Rectal smooth muscle tissue (tissue), 1 donor: Measurements from ENCODE around the gene DGKI.

ENCODE experiments used
- H3K27ac ChIP-seq: one replicate; pipeline ENCODE4 v1.7.0; 2013; ENCODE audit warnings: low read depth, low read length, inconsistent platforms
- H3K27me3 ChIP-seq: one replicate; pipeline ENCODE4 v1.7.0; 2013; ENCODE audit warnings: low read length; ENCODE audit not compliant: control insufficient read depth, insufficient read depth
- H3K36me3 ChIP-seq: one replicate; pipeline ENCODE4 v1.7.0; 2013; ENCODE audit warnings: low read length; ENCODE audit not compliant: control insufficient read depth, insufficient read depth
- H3K4me1 ChIP-seq: one replicate; pipeline ENCODE4 v1.7.0; 2013; ENCODE audit warnings: low read length; ENCODE audit not compliant: control insufficient read depth, insufficient read depth
- H3K4me3 ChIP-seq: one replicate; pipeline ENCODE4 v1.7.0; 2013; ENCODE audit warnings: low read length
- H3K9ac ChIP-seq: one replicate; pipeline ENCODE4 v1.7.0; 2013; ENCODE audit warnings: low read length

DGKI gene

DNA sequence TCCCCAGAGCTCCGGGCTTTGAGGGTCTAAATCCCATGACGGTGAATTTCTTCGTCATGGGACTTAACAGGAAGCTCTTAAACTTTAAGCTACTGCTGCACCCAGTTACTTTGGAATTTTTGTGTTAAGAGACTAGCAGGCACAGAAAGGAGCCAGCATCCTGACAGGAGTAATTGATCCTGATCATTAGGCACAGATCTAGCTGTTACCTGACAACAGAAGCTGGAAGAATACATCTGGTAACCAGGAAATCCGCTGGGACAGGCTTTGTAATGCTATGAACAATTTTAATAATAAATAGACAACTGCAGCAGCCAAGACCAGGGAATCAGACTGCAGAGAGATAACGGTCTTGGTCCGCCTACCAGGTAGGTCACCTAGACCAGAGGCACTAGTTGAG lies 210.9 kb downstream of the DGKI start:
- Histone ChIP-seq H3K4me3 (no peak overlapping the region), H3K36me3 (no peaks in the 10 kb centered on the region)

GRCh38 chr7:137635132-137635531 lies 211.6 kb downstream of the DGKI start:
- Histone ChIP-seq H3K27ac (no peak overlapping the region), H3K9ac (no peak overlapping the region), H3K27me3 (no peaks in the 10 kb centered on the region), H3K4me1 (no peaks in the 10 kb centered on the region), H3K36me3 (no peaks in the 10 kb centered on the region), H3K4me3 (no peak overlapping the region)

More for the DNA sequence above, 210.9 kb downstream of the DGKI start:
- Histone ChIP-seq H3K27ac (no peak overlapping the region), H3K27me3 (no peaks in the 10 kb centered on the region), H3K4me1 (no peaks in the 10 kb centered on the region), H3K9ac (no peak overlapping the region)

GRCh38 chr7:137634356-137634755 lies 212.4 kb downstream of the DGKI start:
- Histone ChIP-seq H3K9ac (no peak overlapping the region), H3K27me3 (no peaks in the 10 kb centered on the region), H3K4me1 (no peaks in the 10 kb centered on the region), H3K27ac (no peak overlapping the region), H3K4me3 (no peak overlapping the region), H3K36me3 (no peaks in the 10 kb centered on the region)

GRCh38 chr7:137633133-137633532 lies 213.6 kb downstream of the DGKI start:
- Histone ChIP-seq H3K36me3 (no peaks in the 10 kb centered on the region), H3K27ac (no peak overlapping the region), H3K9ac (no peak overlapping the region), H3K4me3 (no peak overlapping the region), H3K4me1 (no peaks in the 10 kb centered on the region), H3K27me3 (no peaks in the 10 kb centered on the region)

DNA sequence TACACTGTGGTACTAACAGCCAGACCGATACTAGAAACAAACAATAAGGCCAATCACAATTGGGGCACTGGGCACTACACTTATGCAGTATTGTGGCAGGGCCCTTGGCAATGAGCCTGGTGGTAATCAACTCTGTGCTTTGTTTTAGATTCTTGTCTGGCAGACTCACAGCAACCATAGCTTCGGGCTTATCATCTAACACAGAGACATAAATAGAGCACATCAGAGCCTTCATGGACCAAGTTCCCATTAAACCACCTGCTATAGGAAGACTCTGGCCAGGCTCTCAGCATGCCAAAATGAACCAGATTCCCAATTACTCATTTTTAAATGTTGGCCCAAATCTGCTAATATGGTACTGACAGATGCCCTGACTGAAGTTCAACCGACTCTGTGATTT lies 218.6 kb downstream of the DGKI start:
- Histone ChIP-seq H3K4me1 (no peaks in the 10 kb centered on the region), H3K4me3 (no peak overlapping the region), H3K27ac (no peak overlapping the region), H3K27me3 (no peaks in the 10 kb centered on the region), H3K36me3 (no peaks in the 10 kb centered on the region), H3K9ac (no peak overlapping the region)

- no peak overlapping the region for H3K4me3 ChIP-seq
- H3K27me3 ChIP-seq: no peaks in the 10 kb centered on the region
- H3K27ac ChIP-seq: no peak overlapping the region
- H3K36me3 ChIP-seq: no peaks in the 10 kb centered on the region
- no peaks in the 10 kb centered on the region for H3K4me1 ChIP-seq
- no peak overlapping the region for H3K9ac ChIP-seq
These were observed 220.2 kb downstream of the DGKI start for GRCh38 chr7:137626469-137627067.

DNA sequence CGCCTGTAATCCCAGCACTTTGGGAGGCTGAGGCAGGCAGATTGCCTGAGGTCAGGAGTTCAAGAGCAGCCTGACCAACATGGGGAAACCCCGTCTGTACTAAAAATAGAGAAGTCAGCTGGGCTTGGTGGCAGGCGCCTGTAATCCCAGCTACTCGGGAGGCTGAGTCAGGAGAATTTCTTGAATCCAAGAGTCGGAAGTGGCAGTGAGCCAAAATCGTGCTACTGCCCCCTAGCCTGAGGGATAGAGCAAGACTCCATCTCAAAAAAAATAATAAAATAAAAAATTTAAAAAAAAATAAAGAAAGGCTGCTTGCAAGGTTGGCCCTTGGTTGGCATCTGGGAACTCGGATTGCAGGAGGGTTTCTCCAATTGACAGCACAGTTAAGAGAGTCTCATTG lies 221.6 kb downstream of the DGKI start:
- H3K36me3 ChIP-seq: no peaks in the 10 kb centered on the region
- no peak overlapping the region for H3K27ac ChIP-seq
- no peak overlapping the region for H3K9ac ChIP-seq
- H3K4me1 ChIP-seq: no peaks in the 10 kb centered on the region
- H3K4me3 ChIP-seq: no peak overlapping the region
- H3K27me3 ChIP-seq: no peaks in the 10 kb centered on the region

DNA sequence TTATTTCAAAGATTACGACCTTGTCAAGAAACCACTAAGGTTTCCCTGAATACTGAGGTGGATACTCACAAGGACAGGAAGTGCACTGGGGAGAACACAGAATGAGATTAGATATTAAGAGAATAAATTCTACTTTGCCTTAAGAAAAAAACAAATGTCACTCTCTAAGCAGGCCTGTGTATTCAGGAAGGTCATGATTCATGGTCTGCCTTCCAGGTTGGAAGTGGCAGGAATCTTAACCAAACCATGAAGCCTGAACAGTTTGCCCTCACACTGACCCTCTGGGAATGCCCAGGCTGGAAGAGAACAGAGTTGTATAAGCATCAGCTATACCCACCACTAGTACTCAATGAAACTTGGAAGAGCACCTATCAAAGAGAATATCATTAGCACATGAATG lies 227.6 kb downstream of the DGKI start:
- no peaks in the 10 kb centered on the region for H3K36me3 ChIP-seq
- no peaks in the 10 kb centered on the region for H3K4me1 ChIP-seq
- H3K27ac ChIP-seq: no peak overlapping the region
- H3K4me3 ChIP-seq: no peak overlapping the region
- H3K27me3 ChIP-seq: no peaks in the 10 kb centered on the region
- H3K9ac ChIP-seq: no peak overlapping the region

DNA sequence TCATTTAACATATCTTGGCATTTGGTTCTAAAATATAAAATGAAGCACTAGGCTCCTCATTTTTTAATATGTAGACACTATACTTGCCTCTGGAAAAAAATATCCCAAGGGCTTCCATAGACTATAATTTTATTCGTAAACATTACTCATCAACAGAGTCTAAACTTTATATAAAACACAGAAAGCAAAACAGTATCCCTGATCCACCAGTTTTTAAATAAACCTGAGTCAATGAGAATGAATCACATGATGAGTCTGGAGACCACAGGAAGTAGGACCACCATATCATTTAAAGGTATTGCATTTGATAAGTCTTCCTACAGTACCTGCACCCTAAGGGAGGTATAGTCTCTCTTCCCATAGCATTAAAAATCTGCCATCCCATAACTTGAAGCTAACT lies 228.0 kb downstream of the DGKI start:
- no peaks in the 10 kb centered on the region for H3K4me1 ChIP-seq
- no peak overlapping the region for H3K27ac ChIP-seq
- no peak overlapping the region for H3K9ac ChIP-seq
- H3K36me3 ChIP-seq: no peaks in the 10 kb centered on the region
- no peaks in the 10 kb centered on the region for H3K27me3 ChIP-seq
- no peak overlapping the region for H3K4me3 ChIP-seq

DNA sequence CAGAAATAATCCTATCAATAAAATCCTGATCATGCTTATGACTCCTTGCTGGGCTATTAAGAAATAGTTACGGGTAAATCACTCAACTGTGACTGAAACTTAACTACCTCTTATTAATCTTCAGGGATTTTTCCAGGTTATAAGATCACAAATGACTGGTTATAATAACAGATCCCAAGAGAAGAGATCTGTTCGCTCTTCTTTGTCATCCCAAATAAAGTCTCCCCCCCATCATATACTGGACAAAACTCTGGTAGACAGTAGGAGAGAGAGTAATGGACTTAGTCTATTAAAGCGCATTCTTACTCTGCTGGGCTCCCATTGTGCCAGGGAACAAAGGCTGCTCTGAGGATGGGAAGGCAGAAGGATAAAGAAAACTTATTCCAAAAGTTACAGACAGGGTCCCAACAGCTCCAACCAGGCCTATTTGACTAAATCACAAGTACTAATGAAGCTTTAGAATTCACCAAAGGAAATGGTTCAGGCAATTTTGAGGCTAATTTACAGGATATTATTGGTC lies 233.7 kb downstream of the DGKI start:
- Histone ChIP-seq H3K9ac (no peak overlapping the region), H3K4me3 (no peak overlapping the region)

GRCh38 chr7:137611606-137612005 lies 235.2 kb downstream of the DGKI start:
- no peaks in the 10 kb centered on the region for H3K4me1 ChIP-seq
- no peaks in the 10 kb centered on the region for H3K27me3 ChIP-seq
- H3K9ac ChIP-seq: no peak overlapping the region
- H3K4me3 ChIP-seq: no peak overlapping the region
- H3K27ac ChIP-seq: no peak overlapping the region
- no peaks in the 10 kb centered on the region for H3K36me3 ChIP-seq

More for the DNA sequence above, 233.7 kb downstream of the DGKI start:
- Histone ChIP-seq H3K36me3 (no peaks in the 10 kb centered on the region), H3K27ac (no peak overlapping the region), H3K27me3 (no peaks in the 10 kb centered on the region), H3K4me1 (no peaks in the 10 kb centered on the region)

DNA sequence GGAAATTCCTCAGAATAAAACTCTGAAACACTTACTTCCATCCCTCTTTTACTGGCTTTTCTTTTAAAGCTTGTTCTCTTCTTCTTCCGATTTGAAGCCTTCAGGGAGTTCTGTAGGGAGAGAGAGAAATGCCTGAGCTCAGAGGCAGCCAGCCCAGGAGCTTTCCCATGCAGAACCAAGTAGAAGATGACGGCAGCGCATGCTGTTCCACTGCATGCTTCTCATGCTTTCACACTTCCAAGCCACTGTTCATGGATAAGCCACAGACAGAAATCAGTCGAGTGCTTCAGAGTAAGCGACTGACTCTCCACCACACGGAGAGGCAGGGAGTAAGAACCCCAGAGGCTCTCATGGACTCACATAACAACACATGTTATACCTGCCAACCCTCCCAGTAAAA lies 237.3 kb downstream of the DGKI start:
- Histone ChIP-seq H3K36me3 (no peaks in the 10 kb centered on the region), H3K27me3 (no peaks in the 10 kb centered on the region), H3K4me1 (no peaks in the 10 kb centered on the region), H3K9ac (no peak overlapping the region), H3K4me3 (no peak overlapping the region), H3K27ac (no peak overlapping the region)

DNA sequence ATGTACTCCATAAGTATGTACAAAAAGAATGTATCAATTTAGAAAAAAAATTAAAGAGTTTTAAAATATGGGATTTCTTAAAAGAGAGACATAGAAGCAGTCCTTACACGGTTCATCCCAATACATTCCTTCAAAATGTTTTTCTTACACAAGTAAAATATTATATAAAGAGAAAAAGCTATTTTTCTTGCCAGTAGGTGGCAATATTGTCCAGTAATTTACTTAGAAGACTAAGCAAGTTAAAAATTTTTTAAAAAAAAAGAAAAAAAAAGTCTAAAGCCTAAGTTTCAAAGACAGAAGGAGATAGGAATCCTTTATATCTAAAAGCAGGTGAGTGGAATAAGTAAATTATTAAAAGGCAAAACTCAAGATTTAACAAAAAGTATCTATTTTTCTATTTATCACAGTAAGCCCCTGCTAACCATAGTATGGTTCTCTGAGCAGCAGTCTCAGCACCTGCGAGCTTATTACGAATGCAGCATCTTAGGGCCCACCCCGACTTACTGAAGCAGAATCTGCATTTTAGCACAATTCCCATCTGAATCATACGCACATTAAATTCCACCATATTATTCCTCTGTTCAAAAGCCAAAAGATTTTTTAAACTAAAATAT lies 240.6 kb downstream of the DGKI start:
- no peak overlapping the region for H3K9ac ChIP-seq
- no peaks in the 10 kb centered on the region for H3K36me3 ChIP-seq
- no peaks in the 10 kb centered on the region for H3K4me1 ChIP-seq
- no peak overlapping the region for H3K4me3 ChIP-seq
- no peaks in the 10 kb centered on the region for H3K27me3 ChIP-seq
- H3K27ac ChIP-seq: no peak overlapping the region
